HUES64 (cell line): Measurements from ENCODE around the gene EGFR.

Experiments used
- H3K27ac ChIP-seq: 2 replicates; pipeline ENCODE4 v1.7.0; 2013; ENCODE audit warnings: low read depth, low read length, inconsistent platforms
- H3K27me3 ChIP-seq: 2 replicates; pipeline ENCODE4 v1.6.1; 2013; ENCODE audit warnings: mild to moderate bottlenecking, low read length; ENCODE audit not compliant: insufficient read depth
- H3K36me3 ChIP-seq: 2 replicates; pipeline ENCODE4 v1.6.1; 2013; ENCODE audit warnings: mild to moderate bottlenecking, low read length; ENCODE audit not compliant: insufficient read depth
- H3K4me1 ChIP-seq: 2 replicates; pipeline ENCODE4 v1.6.1; 2013; ENCODE audit warnings: mild to moderate bottlenecking, low read length, moderate library complexity; ENCODE audit not compliant: insufficient read depth
- H3K4me3 ChIP-seq: 2 replicates; pipeline ENCODE4 v1.5.1; 2013; ENCODE audit warnings: mild to moderate bottlenecking, low read length, moderate library complexity
- H3K9ac ChIP-seq: 2 replicates; pipeline ENCODE4 v1.6.1; 2013; ENCODE audit warnings: mild to moderate bottlenecking, low read depth, low read length
- H3K9me3 ChIP-seq: 2 replicates; pipeline ENCODE4 v1.6.1; 2013; ENCODE audit warnings: low read depth, low read length; ENCODE audit not compliant: insufficient read depth
- WGBS: fragments of 150-250, 120-280 bp; methylation state at CpG from one replicate; pipeline ENCODE4 v1.1.7; 2013; ENCODE audit warnings: missing lambda C conversion rate; 5-methylcytosine and 5-hydroxymethylcytosine counted together

Gene EGFR

DNA sequence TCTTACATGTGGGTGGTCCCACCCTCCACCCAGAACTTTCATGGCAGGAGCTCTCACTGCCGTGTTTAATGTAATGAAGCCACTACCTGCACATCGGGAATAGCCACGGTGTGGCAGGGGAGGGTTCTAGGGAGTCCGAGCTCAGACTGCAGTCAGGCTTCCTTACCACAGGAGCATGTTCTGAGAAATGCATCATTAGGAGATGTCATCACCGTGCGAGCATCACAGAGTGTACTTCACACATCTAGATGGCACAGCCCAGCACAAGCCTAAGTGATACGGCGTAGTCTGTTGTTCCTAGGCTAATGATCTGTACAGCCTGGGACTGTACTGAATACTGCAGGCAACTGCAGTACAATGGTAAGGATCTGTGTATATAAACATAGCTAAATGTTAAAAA is 193.4 kb downstream of the EGFR start:
- peaks cover 10% of the 10 kb centered on the region; the same call in 1 of the 2 replicates for H3K4me1 ChIP-seq
- no peaks in the 10 kb centered on the region for H3K36me3 ChIP-seq
- H3K9me3 ChIP-seq, result no peaks in the 10 kb centered on the region
- H3K9ac ChIP-seq, result no peak overlapping the region
- H3K27me3 ChIP-seq, result no peaks in the 10 kb centered on the region
- no peak overlapping the region for H3K27ac ChIP-seq
- WGBS, result 90% methylated on average over 8 of the region's 8 CpGs
- H3K4me3 ChIP-seq, result no peak overlapping the region

DNA sequence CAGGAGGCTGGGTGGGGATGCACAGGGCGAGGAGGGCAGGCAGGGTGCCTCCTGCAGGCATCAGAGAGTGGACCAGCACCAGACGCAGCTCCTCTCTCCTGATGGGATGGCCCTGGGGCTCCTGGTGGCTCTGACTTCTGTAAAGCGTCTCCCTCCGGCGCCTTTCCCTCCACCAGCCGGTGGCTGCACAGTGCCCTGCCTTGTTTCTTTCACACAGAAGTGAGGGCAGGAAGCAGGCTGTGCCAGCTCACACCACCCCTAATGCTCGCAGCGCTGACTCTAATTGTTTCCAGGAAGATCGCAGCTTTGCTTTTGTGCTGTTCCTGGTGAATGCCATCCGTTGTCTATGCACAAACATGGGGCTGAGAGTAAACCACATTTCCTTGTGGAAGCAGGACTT is 194.0 kb downstream of the EGFR start:
- Histone ChIP-seq H3K36me3 (no peaks in the 10 kb centered on the region), H3K9ac (no peak overlapping the region), H3K9me3 (no peaks in the 10 kb centered on the region), H3K27ac (no peak overlapping the region), H3K4me3 (no peak overlapping the region), H3K4me1 (peaks cover 10% of the 10 kb centered on the region; the same call in 1 of the 2 replicates), H3K27me3 (no peaks in the 10 kb centered on the region)
- WGBS, result 91% methylated on average over 10 of the region's 10 CpGs

GRCh38 chr7:55214707-55215106 is 195.9 kb downstream of the EGFR start:
- peaks cover 10% of the 10 kb centered on the region; the same call in 1 of the 2 replicates for H3K4me1 ChIP-seq
- 87% methylated on average over 5 of the region's 5 CpGs for WGBS
- H3K4me3 ChIP-seq, result no peak overlapping the region
- H3K27ac ChIP-seq, result no peak overlapping the region
- no peaks in the 10 kb centered on the region for H3K36me3 ChIP-seq
- H3K9ac ChIP-seq, result no peak overlapping the region
- no peaks in the 10 kb centered on the region for H3K9me3 ChIP-seq
- H3K27me3 ChIP-seq, result no peaks in the 10 kb centered on the region

DNA sequence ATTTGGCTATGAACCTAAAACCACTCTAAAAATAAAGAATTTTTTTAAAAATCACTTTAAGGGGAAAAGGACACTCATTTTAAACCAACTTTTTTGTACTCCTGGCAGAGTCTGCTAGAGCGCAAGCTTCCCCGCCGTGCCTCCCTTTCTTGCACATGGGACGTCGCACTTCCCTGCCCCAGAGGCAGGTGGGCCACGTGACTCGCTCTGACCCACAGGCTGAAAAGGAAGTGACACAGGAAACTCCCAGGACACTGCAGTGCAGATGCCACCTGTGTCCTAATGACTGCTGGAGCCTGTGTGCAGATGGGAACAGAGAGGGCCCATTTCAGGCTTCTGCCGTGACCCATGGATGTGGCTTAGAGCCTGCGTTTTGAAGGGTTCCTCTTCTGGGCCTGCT is 204.2 kb downstream of the EGFR start:
- Histone ChIP-seq H3K4me1 (no peaks in the 10 kb centered on the region), H3K4me3 (no peak overlapping the region), H3K27me3 (no peaks in the 10 kb centered on the region), H3K36me3 (no peaks in the 10 kb centered on the region), H3K27ac (no peak overlapping the region), H3K9ac (no peak overlapping the region), H3K9me3 (no peaks in the 10 kb centered on the region)
- WGBS, result 78% methylated on average over 9 of the region's 9 CpGs

DNA sequence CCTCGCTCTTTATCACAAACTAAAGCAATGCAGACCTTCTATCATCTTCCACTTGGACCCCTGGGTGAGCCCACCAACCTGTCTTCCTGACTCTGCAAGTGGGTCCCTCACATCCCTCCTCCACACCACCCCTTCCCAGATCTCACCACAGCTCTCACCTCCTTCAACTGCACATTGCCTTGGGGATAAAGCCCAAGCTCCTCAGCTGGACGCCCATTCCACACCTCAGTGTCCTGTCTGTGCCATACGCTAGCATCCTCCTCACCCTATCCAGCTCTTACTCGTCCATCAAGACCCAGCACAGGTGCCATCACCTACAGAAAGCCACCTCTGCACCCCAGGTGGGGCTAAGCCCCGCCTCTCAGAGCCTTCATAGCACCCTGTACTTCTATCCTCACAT is 205.3 kb downstream of the EGFR start:
- Histone ChIP-seq H3K27me3 (no peaks in the 10 kb centered on the region), H3K27ac (no peak overlapping the region), H3K36me3 (no peaks in the 10 kb centered on the region), H3K4me3 (no peak overlapping the region), H3K9ac (no peak overlapping the region), H3K9me3 (no peaks in the 10 kb centered on the region), H3K4me1 (no peaks in the 10 kb centered on the region)
- WGBS, result 94% methylated on average over 5 of the region's 5 CpGs

GRCh38 chr7:55224810-55225209 is 206.0 kb downstream of the EGFR start:
- Histone ChIP-seq H3K4me1 (no peaks in the 10 kb centered on the region), H3K4me3 (no peak overlapping the region), H3K27ac (no peak overlapping the region), H3K36me3 (no peaks in the 10 kb centered on the region), H3K9ac (no peak overlapping the region), H3K27me3 (no peaks in the 10 kb centered on the region), H3K9me3 (no peaks in the 10 kb centered on the region)
- 90% methylated on average over 2 of the region's 2 CpGs for WGBS

DNA sequence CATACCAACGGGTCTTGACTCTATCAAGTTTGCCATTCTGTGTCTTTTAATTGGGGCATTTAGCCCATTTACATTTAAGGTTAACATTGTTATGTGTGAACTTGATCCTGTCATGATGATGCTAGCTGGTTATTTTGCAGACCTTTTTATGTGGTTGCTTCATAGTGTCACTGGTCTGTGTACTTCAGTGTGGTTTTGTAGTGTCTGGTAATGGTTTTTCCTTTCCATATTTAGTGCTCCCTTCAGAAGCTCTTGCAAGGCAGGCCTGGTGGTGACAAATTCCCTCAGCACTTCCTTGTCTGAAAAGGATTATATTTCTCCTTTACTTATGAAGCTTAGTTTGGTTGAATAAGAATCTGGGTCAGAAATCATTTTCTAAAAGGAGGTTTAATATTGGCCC is 211.2 kb downstream of the EGFR start:
- Histone ChIP-seq H3K9me3 (no peaks in the 10 kb centered on the region), H3K36me3 (no peaks in the 10 kb centered on the region), H3K27ac (no peak overlapping the region), H3K27me3 (no peaks in the 10 kb centered on the region), H3K9ac (no peak overlapping the region), H3K4me1 (no peaks in the 10 kb centered on the region), H3K4me3 (no peak overlapping the region)
- WGBS, result 94% methylated on average over 1 of the region's 1 CpG

DNA sequence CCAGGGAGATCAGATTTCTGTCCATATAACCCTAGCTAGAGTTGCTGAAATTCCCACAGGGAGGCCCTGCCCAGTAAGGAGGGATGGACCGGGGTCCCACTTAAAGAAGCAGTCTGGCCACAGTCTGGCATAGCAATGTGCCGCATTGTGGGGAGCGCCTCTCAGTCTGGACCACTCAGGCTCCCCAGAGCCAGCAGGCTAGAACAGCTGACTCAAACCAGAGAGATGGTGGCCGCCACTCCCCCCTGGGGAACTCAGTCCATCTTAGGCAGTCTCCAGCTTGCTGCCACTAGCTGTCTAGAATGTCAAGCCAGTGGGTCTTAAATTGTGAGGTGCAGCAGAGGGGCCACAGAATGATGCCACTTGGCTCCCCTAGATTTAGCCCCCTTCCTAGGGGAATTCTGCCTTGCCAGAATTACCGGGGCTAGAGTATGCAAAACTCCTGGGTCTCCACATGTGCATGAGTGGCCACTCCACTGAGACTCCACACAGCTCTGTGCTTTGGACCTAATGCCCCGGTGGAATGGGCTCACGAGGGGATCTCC is 213.0 kb downstream of the EGFR start:
- Histone ChIP-seq H3K27ac (no peak overlapping the region), H3K27me3 (no peaks in the 10 kb centered on the region), H3K9ac (no peak overlapping the region), H3K36me3 (no peaks in the 10 kb centered on the region), H3K4me1 (peaks cover under 1% of the 10 kb centered on the region; the same call in 1 of the 2 replicates), H3K4me3 (no peak overlapping the region), H3K9me3 (no peaks in the 10 kb centered on the region)
- 92% methylated on average over 7 of the region's 7 CpGs for WGBS

GRCh38 chr7:55233001-55233400 is 214.2 kb downstream of the EGFR start:
- no peak overlapping the region for H3K9ac ChIP-seq
- WGBS, result 95% methylated on average over 7 of the region's 7 CpGs
- H3K4me3 ChIP-seq, result no peak overlapping the region
- H3K36me3 ChIP-seq, result no peaks in the 10 kb centered on the region
- H3K27ac ChIP-seq, result no peak overlapping the region
- H3K4me1 ChIP-seq, result peaks cover 6% of the 10 kb centered on the region; the same call in 1 of the 2 replicates
- no peaks in the 10 kb centered on the region for H3K9me3 ChIP-seq
- no peaks in the 10 kb centered on the region for H3K27me3 ChIP-seq

- H3K27me3 ChIP-seq, result no peaks in the 10 kb centered on the region
Observed at GRCh38 chr7:55234408-55234807, 215.6 kb downstream of the EGFR start.

GRCh38 chr7:55235115-55235514 is 216.3 kb downstream of the EGFR start:
- Histone ChIP-seq H3K27ac (no peak overlapping the region), H3K36me3 (no peaks in the 10 kb centered on the region), H3K9me3 (no peaks in the 10 kb centered on the region), H3K9ac (no peak overlapping the region), H3K27me3 (no peaks in the 10 kb centered on the region), H3K4me1 (peaks cover 6% of the 10 kb centered on the region; the same call in 1 of the 2 replicates), H3K4me3 (no peak overlapping the region)
- WGBS, result 93% methylated on average over 14 of the region's 14 CpGs

More at GRCh38 chr7:55234408-55234807, 215.6 kb downstream of the EGFR start:
- 94% methylated on average over 11 of the region's 11 CpGs for WGBS
- Histone ChIP-seq H3K9me3 (no peaks in the 10 kb centered on the region), H3K27ac (no peak overlapping the region), H3K36me3 (no peaks in the 10 kb centered on the region), H3K9ac (no peak overlapping the region), H3K4me1 (peaks cover 6% of the 10 kb centered on the region; the same call in 1 of the 2 replicates), H3K4me3 (no peak overlapping the region)

DNA sequence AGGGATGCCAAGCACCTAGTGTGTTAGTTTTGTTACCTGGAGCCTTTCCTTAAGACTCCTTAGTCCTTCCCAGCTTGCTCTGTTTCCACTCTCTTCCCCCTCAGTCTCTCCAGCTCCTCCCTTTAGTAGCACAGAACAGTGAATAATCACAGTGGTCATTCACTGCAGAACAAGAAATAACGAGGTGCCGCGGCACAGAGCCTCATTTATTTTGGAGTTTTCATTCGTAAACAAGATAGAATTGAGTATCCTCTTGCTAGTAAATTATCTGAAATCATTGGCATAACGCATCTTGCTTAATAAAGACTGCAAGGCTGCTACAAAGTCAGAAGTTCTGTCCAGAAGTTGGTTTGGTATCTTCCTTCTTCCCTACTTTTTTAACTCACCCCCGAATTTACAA is 217.0 kb downstream of the EGFR start:
- no peaks in the 10 kb centered on the region for H3K27me3 ChIP-seq
- H3K27ac ChIP-seq, result no peak overlapping the region
- H3K9ac ChIP-seq, result no peak overlapping the region
- 93% methylated on average over 6 of the region's 6 CpGs for WGBS
- no peak overlapping the region for H3K4me3 ChIP-seq
- peaks cover 6% of the 10 kb centered on the region; the same call in 1 of the 2 replicates for H3K4me1 ChIP-seq
- H3K36me3 ChIP-seq, result no peaks in the 10 kb centered on the region
- H3K9me3 ChIP-seq, result no peaks in the 10 kb centered on the region
